Upper lobe of left lung (tissue), 4 donors: ENCODE data around the gene SMC4.

Source experiments
- EP300 ChIP-seq, 4 donors: sonication (generic); formaldehyde crosslinking; IDR thresholded peaks; one replicate each; pipeline ENCODE4 v1.5.1; 2017; ENCODE audit warnings: antibody characterized with exemption in 4 of 4, control low read depth in 2 of 4
- POLR2A ChIP-seq, 4 donors: fragments of 450-650 bp; IDR thresholded peaks; one replicate each; pipeline ENCODE4 v1.5.1; 2016 to 2017; ENCODE audit warnings: antibody characterized with exemption in 4 of 4, mild to moderate bottlenecking in 2 of 4
- TF ChIP-seq, protein P1 (sequence below), 6 experiments: fragments of 450-650 bp in 4 of 6; fragments of 200-600 bp in 2 of 6; sonication (generic) in 2 of 6; IDR thresholded peaks; one replicate each; pipeline ENCODE4 v1.5.1; 2016 to 2019; ENCODE audit warnings: antibody characterized with exemption in 6 of 6

DNA sequence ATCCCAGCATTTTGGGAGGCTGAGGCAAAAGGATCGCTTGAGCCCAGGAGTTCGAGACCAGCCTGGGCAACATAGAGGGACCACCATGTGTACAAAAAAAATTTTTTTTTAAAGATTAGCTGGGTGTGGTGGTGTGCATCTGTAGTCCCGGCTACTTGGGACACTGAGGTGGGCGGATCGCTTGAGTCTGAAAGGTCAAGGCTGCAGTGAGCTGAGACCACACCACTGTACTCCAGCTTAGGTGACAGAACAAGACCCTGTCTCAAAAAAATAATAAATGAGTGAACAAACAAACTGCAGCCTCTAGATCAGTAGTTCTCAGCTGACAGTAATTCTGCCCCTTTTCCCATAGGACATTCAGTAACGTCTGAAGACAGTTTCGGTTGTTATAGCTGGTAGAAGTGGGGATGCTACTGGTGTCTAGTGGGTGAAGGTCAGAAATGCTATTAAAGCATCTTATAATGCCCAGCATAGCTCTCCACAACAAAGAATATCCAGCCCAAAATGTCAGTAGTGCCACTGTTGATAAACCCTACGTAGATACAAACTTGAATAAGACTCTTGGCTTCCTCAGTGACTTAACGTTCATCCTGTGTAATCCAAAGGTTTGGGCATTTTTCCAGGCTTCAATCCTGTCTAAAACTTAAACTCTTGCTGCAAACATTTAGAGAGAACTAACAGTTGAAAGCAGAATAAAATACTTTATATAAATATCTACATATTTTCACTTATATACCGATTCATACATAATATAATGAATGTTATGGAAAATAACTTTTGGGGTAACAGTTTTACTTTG lies 10.6 kb downstream of the SMC4 start:
- TF ChIP-seq, protein P1, sequence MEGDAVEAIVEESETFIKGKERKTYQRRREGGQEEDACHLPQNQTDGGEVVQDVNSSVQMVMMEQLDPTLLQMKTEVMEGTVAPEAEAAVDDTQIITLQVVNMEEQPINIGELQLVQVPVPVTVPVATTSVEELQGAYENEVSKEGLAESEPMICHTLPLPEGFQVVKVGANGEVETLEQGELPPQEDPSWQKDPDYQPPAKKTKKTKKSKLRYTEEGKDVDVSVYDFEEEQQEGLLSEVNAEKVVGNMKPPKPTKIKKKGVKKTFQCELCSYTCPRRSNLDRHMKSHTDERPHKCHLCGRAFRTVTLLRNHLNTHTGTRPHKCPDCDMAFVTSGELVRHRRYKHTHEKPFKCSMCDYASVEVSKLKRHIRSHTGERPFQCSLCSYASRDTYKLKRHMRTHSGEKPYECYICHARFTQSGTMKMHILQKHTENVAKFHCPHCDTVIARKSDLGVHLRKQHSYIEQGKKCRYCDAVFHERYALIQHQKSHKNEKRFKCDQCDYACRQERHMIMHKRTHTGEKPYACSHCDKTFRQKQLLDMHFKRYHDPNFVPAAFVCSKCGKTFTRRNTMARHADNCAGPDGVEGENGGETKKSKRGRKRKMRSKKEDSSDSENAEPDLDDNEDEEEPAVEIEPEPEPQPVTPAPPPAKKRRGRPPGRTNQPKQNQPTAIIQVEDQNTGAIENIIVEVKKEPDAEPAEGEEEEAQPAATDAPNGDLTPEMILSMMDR (IDR thresholded peaks at IDR 0.05) = no peak
- no peak for TF ChIP-seq POLR2A (IDR thresholded peaks at IDR 0.05)
- no peak for TF ChIP-seq EP300 (IDR thresholded peaks at IDR 0.05)
